Neuron (in vitro differentiated cells): ENCODE results near the gene DZIP3.

Experiments
- H2AFZ ChIP-seq: one replicate; pipeline ENCODE4 v1.6.1; 2013; ENCODE audit warnings: low read depth, mild to moderate bottlenecking, inconsistent platforms, low read length, moderate library complexity
- H3K27me3 ChIP-seq: one replicate; pipeline ENCODE4 v1.6.1; 2013; ENCODE audit warnings: low read length; ENCODE audit not compliant: insufficient read depth
- H3K36me3 ChIP-seq: one replicate; pipeline ENCODE4 v1.6.1; 2013; ENCODE audit warnings: low read length; ENCODE audit not compliant: insufficient read depth
- H3K4me1 ChIP-seq: one replicate; pipeline ENCODE4 v1.6.1; 2013; ENCODE audit warnings: low read length; ENCODE audit not compliant: insufficient read depth
- H3K4me3 ChIP-seq: 2 replicates; pipeline ENCODE4 v1.5.1; 2013; ENCODE audit warnings: mild to moderate bottlenecking, low read length, moderate library complexity
- H3K9me3 ChIP-seq: one replicate; pipeline ENCODE4 v1.6.1; 2013; ENCODE audit warnings: low read length

The DZIP3 gene

DNA sequence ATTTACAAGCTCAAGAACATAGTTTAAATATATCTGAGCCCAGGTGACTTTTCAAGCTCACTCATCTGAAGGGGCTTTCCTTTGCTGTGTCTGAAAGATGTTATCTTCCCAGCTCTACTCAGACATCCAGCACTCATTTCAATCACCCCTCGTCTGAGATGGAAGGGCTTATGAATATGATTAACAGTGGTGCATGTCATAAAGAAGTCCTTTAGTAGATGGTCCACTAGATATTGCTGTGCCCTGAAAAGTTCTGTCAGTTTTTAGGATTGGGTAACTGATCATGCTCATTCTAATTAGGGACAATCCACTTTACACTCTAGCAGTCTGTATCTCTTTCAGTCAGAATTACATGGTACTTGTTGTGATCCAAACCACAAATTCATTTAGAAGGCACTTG lies 139.4 kb downstream of the DZIP3 start:
- peaks cover 3% of the 10 kb centered on the region for H3K4me1 ChIP-seq
- H3K36me3 ChIP-seq, result no peaks in the 10 kb centered on the region
- H3K4me3 ChIP-seq, result no peak overlapping the region
- H3K27me3 ChIP-seq, result no peaks in the 10 kb centered on the region
- no peaks in the 10 kb centered on the region for H3K9me3 ChIP-seq
- no peak overlapping the region for H2AFZ ChIP-seq

DNA sequence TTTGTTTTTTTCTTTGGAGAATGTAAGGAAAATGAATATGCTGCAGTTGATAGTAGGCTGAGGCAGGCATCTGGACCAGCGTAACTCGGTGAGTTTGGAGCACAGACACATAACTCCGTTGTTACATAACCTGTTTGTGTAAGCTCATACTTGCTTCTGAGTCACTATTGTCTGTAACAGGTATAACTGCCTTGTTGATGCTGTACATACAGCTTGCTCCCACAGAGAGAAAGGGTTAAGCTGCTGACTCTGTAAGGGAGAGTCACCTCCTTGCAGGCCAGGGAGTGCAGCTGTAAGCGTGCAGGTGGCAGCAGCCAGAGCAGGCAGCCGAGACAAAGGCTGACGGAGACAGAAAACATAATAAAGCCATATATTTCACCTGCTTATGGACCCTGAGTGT lies 147.3 kb downstream of the DZIP3 start:
- Histone ChIP-seq H3K4me1 (peaks cover 10% of the 10 kb centered on the region), H2AFZ (no peak overlapping the region), H3K9me3 (no peaks in the 10 kb centered on the region), H3K4me3 (no peak overlapping the region), H3K27me3 (no peaks in the 10 kb centered on the region), H3K36me3 (no peaks in the 10 kb centered on the region)

DNA sequence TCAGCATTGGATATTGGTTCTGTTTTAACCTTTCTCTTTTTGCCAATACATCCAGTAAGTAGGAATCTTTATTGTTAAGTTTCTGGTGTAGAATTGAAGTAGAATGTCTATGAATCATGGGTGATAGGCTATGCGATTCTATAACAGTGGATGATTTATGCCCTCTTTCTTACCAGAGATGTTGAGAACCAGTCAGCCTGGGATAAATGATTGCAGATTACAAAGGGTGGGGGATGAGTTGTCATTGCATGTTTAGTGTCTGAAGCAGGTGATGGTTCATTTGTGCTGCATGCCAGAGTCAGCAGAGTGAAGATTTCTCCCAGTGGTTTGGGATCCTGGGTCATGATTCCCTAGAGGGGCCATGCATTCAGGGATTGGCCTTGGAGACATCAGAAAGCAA lies 153.4 kb downstream of the DZIP3 start:
- Histone ChIP-seq H2AFZ (no peak overlapping the region), H3K36me3 (no peaks in the 10 kb centered on the region), H3K4me1 (no peaks in the 10 kb centered on the region), H3K9me3 (no peaks in the 10 kb centered on the region), H3K4me3 (no peak overlapping the region), H3K27me3 (no peaks in the 10 kb centered on the region)
